ENCODE measurements around the gene MEX3A.
"Not testable (repeated sequence)": the region's sequence is repeated elsewhere in the genome, so short reads cannot be mapped to it uniquely, and the experiment has no call there.

The MEX3A gene

DNA sequence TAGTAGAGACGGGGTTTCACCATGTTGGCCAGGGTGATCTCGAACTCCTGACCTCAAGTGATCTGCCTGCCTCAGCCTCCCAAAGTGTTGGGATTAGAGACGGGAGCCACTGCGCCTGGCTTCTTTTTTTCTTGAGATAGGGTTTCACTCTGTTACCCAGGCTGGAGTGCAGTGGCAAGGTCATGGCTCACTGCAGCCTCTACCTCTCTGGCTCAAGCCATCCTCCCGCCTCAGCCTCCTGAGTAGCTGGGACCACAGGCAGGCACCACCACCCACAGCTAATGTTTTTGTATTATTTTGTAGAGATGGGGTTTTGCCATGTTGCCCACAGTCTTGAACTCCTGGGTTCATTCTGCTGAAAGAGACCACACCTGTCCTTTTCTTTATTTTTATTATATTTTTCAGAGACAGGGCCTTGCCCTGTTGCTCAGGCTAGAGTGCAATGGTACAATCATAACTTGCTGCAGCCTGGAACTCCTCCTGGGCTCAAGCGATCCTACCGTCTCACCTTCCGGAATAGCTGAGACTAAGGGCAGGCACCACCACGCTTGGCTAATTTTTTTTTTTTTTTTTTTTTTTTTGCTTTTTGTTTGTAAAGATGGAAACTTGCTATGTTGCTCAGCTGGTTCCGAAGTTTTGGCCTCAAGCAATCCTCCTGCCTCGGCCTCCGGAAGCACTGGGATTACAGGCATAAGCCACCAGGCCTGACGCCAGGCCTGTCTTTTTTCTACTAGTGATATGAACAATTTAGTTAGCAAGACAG, 35.3 kb upstream of the MEX3A start:
- no peak for DNase-seq

DNA sequence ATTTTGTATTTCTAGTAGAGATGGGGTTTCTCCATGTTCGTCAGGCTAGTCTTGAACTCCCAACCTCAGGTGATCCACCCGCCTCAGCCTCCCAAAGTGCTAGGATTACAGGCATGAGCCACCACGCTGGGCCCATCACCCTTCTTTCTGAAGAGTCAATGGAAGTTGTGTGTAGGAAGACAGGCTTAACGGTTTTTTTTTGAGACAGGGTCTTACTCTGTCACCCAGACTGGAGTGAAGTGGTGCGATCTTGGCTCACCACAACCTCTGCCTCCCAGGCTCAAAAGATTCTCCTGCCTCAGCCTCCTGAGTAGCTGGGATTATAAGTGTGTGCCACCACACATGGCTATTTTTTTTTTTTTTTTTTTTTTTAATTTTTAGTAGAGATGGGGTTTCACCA, 34.5 kb upstream of the MEX3A start:
- not testable (repeated sequence) for DNase-seq

DNA sequence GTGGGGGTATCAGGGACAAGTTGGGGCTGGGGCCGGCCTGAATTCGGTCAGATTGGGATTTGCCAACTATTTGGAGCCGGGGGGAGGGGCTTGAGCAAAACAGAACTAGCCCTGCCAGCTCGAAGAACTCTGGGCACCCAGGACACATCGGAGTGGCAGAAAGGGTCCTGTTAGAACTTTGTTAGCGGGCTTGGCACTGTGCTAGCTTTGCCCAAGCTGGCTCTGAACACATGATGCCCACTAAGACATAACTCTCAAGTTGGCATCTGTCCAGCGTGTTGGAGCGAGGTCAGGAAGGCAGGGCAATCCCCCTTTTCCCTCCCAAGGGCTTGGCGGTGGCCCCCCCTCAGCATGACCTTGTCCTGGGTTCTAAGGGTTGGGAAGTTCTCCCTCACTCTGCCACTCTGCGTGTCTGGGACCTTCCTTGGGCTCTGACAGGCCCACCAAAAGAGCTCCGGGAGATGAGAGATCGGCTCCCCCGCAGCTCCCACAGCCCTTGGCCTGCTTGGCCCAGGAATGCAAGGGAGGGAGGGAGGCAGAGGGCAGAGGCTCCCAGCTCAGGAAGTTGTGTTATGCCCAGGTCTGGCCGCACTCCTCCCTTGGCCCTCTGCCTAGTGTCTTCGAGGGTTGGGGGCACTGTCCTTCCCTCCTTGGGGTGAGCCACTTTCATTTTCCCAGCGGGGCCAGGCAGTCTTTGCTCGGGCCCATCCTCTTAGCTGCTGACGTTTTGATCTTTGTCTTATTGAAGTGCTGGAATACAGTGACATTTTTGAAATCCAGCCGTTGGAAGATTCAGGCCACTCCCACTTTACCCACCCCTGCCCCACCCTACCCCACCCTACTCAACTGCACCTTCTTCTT, 33.5 kb upstream of the MEX3A start:
- DNase-seq, result no peak

DNA sequence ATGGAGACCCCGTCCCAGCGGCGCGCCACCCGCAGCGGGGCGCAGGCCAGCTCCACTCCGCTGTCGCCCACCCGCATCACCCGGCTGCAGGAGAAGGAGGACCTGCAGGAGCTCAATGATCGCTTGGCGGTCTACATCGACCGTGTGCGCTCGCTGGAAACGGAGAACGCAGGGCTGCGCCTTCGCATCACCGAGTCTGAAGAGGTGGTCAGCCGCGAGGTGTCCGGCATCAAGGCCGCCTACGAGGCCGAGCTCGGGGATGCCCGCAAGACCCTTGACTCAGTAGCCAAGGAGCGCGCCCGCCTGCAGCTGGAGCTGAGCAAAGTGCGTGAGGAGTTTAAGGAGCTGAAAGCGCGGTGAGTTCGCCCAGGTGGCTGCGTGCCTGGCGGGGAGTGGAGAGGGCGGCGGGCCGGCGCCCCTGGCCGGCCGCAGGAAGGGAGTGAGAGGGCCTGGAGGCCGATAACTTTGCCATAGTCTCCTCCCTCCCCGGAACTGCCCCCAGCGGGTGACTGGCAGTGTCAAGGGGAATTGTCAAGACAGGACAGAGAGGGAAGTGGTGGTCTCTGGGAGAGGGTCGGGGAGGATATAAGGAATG, 32.8 kb upstream of the MEX3A start:
- no peak for DNase-seq

DNA sequence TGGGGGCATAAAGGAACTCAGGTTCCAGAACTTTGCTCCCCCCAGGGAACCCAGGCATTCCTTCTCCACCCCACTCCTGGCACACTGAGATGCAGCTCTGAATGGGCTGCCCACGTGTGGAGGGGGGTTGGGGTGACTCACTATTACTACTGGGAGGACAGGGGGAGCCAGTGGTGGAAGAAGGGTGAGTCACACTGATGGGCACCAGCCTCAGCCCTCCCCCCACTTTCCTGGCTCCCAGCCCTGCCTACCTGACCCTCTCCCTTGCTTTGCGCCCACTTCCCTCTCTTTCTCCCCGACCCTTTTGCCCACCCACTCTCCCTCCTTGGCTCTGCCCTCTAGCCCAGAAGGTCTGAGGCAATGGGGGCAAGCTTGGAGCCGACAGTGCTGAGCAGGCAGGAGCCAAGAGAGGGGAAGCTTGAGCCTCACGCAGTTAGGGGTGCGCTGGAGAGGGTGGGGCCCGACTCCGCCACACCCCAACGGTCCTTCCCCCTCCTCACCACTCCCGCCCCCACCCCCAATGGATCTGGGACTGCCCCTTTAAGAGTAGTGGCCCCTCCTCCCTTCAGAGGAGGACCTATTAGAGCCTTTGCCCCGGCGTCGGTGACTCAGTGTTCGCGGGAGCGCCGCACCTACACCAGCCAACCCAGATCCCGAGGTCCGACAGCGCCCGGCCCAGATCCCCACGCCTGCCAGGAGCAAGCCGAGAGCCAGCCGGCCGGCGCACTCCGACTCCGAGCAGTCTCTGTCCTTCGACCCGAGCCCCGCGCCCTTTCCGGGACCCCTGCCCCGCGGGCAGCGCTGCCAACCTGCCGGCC, 32.0 kb upstream of the MEX3A start, which contains the start of gene LMNA:
Gene LMNA, plus strand, starts transcription at position 611 of the 818 bp plus-strand sequence. CDS start 208 bp downstream, outside the sequence.
- DNase-seq, result peak in 1 of 2 experiments; percentile 25

DNA sequence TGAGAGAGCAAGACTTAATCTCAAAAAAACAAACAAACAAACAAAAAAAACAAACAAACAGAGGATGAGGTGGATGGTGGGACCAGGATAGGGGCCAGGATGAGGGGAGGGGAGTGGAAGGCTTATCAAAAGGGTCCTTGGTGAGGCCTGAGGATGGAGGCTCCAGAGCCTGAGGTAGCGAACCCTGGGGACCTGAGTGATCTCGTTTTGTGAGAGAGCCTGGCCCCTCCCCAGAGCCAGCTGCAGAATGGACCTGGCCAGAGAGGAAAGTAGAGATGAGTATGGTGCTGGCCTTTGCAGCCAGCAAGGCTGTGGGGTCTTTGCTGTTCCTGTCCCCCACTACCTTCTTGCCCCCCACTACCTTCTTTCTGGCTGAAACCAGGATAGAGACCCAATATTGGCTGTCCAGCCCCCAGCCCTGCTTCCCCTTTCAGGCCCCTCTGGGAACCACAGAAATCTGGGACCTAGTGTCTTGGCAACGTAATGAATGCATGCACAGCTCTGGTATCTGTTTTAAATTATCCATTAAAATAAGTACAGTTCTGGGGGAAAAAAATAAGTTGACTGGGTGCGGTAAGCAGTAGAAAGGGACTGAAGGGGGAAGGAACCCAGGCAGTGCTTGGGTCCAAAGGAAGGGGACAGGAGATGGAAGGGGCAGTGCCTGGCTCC, 31.2 kb upstream of the MEX3A start:
- DNase-seq, result no peak

DNA sequence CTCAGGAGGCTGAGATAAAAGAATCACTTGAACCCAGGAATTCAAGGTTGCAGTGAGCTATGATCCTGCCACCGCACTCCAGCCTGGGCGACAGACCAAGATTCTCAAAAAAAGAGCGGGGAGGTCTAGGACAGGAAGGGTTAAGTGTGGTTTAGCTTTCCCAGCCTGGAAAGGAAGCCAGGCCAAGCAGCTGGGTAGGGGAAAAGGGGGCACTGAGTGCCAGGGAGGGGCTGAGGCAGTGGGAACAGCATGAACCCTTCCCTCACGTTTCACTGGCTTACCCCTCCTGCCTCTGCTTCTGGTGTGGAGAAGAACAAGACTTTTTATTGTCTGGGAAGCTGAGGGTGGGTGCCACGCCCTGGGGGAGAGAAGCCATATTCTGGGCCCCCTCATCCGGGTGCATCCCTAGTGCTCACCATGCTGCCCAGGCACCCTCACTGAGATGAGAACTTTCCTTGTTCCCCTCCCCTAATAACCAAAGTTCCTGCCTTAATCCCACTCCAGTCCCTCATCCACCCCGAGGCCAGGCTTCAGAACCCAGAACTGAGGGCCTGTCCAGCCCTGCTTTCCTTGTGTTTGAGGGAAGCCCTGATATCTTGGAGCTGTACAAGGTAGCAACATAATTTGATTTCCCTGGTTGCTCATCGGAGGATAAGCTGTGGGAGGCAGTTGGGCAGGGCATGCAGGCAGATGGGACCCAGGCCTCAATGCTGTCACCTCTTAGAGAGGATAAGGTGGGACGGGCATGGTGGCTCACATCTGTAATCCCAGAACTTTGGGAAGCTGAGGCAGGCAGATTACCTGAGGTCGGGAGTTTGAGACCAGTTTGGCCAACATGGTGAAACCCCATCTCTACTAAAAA, 30.2 kb upstream of the MEX3A start:
- no peak for DNase-seq

DNA sequence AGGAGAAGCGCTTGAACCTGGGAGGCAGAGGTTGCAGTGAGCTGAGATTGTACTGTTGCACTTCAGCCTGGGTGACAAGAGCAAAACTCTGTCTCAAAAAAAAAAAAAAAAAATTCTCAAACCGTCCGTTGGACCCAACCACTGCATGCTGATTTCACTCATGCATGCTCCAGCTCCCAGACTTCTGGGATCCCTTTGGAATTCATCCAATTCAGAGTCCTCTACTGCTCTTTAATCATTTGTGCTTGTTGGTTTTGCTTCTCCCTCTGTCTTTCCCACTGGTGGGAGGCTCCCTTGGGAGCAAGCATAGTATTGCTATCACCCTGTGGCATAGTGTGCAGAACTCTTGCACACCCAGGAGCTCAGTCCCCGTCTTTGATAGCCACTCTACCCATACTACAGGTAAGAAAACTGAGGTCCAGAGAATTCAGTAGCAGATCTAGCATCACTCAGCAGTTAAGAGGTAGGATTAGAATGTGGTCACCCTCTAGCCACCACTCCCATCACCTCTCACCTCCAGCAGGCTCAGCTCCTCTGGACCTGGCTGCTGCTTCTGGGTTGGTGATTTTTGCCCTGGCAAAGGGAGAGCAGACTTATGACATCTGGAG, 29.2 kb upstream of the MEX3A start:
- no peak for DNase-seq

DNA sequence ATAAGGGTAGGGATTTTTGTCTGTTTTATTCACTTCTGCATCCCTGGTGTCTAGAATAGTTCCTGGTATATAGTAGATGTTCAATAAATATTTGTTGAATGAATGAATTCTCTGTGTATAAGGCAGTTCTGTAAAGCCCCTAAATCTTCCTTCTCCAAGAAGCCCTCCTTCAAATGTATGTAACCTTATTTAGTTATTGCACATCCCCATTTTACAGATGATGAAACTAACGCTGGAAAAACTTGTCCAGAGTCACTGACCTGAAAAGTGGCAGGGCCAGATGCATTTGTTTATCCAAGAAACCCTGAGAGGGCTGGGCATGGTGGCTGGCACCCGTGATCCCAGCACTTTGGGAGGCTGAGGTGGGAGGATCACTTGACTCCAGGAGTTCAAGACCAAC, 28.0 kb upstream of the MEX3A start:
- DNase-seq, result no peak

DNA sequence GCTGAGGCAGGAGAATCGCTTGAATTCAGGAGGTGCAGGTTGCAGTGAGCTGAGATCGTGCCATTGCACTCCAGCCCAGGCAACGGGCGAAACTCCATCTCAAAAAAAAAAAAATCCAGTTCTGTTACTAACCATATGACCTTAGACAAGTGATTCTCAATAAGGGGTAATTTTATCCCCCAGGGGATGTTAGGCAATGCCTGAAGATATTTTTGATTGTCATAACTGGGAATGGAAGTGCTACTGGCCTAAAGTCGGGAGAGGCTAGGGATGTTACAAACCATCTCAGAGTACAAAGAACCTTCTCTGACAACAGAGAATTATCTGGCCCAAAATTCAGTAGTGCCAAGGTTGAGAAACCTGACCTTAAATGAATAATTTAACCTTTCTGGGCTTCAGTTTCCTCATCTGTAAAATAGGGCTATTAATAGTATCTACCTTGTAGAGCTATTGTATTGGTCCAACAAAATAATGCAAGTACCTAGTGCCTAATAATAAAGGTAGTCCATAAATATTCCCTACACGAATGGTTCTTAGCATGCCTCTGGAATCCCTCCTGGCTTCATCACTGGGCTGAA, 26.5 kb upstream of the MEX3A start:
- no peak for DNase-seq

DNA sequence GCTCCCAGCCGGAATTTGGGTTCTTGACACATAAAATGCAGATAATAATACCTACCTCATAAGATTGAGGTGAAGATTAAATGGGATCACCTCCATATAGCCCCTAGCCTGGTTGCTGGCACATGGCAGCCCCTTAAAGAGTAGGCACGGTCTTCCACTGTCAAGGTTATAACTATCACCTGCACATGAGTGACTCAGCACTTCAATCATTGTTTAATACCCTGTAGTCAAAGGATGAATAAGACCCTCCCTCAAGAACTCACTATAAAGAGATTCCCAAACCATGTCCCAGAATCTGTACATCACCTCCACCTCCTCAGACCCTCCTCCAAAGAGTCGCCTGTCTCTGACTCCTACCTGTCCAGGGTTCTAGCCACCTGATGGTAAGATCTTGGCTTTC, 25.8 kb upstream of the MEX3A start:
- no peak for DNase-seq

DNA sequence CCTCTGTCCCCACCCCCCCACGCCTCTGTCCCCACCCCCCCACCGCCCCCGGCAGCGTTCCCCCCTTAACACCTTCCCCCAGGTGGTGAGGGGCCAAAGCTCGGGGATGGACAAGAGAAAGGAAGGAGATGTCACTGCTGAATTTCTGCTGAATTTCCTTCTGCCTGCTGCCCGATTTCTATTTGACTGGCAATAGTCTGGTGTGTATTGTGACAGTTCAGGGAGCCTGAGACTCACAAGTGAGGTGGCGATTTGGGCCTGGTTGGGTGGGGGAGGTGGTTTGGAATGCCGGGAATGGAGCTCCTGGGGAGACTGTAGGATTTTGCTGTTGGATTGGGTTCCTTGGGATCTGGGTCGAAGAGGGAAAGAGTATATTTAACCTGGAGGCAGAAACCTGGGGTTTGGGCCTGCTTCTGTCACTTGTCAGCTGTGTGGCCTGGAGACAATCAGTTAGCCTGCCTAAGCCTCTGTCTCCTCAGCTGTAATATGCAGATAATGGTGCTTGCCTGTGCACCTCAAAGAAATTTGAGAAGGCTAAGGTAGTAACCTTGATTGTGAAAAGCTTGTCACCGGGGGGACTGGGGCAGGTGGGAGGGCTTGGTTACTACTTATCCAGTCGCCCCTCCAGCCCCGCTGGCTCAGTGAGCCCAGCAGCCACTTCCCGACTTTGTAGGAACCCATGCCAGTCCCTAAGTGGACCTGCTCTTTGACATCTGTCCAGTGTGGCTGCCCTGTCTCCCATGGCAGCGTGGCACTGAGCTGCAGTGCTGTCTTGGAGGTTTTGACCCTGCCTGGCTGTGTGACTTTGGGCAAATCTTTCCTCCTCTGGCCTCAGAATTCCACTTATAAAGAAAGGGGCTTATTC, 24.6 kb upstream of the MEX3A start:
- no peak for DNase-seq

DNA sequence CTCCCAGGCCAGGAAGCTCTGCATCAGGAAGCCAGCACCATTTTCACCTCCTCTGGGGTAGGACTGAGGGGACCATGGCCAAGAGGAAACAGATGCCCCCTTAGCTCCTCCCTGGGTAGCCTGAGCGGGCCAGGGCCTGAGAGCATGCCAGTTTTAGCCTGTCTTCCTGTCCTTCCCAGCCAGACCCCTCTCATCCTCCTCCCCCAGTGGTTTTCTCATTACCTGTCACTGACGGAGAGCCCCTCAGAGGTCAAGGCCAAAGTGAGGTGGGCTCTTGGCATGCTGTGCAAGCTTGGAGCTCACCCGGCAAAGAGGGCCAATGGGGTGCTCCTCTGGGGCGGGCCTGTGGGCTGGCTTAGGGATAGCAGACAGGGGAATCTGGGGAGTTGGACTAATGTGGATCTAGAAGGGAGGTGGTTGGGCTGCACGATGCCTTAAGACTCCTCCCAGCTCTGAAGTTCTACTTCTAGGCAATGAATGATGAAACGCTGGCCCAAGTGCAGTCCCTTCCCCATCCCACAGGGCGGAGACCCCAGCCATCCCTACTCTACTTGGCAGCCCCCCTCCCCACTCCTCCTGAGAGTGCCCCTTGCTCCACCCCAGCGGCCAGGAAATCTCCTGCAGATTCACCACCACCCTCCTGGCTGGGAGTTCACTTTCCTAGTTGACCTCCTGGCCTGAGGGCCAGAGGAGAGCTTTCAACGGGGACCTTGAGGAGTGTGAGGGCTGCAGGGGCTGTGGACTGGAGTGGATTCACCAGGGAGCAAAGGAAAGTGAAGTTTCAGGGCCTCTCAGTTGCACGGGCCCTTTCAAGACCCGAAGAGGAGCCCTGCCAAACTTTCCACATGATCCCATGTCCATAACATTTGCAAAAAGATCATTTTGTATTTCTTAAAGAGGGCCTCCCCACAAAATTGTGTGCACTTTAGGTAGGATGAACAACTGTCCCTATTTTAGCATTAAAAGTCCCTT, 22.9 kb upstream of the MEX3A start:
- DNase-seq, result no peak

DNA sequence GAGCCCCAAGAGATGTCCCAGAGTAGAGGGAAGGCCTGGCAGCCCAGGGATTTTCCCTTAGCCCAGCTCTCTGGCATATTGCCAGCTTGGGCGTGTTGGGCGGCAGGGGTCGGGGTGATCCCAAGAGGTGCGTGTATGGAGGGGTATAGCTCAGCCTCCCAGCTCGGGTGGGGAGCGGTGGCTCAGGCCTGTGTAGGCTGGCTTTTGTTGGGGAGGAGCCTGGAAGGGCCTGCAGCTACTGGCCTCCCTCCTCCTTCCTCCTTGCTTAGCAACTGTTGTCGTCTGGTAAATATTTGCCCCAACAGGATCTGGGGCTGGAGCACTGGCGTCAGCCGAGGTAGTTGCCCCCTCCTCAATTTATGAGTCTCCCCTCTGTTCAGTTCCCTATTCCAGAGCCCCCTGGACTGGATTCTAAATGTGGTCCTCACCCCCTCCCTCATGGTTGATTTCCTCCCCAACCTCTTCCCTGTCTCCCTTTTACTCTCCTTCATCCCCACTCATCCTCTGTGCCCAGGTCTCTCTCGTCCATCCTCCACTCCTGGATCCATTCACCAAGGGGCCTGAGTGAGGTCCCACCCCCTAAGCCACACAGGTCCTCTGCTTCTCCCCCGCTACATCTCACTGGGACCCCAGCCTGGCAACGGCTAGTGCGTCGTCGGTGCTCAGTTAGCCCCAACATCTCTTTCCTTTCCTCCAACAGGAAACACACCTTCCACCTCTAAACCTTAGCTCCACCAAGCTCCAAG, 22.0 kb upstream of the MEX3A start:
- DNase-seq, result no peak

DNA sequence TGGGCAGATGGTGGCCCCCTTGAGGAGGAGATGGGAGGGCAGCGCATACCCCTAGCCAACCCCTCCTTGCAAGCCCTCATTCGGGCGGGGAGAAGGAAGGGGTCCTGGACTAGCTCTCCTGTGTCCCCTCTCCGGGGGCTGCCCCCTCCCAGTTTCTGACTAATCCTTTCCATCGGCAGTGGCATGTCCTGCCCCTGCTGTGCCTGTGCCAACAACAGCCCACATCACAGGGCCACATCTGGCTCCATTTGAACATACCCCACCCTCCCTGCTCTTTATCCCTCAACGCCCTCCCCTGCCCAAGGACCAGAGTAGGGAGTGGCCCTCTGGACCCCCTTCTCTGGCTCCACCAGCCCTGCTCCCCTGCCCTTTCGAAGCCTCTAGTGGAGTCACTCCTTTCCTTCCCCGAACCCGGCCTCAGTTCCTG, 21.3 kb upstream of the MEX3A start:
- DNase-seq, result no peak

DNA sequence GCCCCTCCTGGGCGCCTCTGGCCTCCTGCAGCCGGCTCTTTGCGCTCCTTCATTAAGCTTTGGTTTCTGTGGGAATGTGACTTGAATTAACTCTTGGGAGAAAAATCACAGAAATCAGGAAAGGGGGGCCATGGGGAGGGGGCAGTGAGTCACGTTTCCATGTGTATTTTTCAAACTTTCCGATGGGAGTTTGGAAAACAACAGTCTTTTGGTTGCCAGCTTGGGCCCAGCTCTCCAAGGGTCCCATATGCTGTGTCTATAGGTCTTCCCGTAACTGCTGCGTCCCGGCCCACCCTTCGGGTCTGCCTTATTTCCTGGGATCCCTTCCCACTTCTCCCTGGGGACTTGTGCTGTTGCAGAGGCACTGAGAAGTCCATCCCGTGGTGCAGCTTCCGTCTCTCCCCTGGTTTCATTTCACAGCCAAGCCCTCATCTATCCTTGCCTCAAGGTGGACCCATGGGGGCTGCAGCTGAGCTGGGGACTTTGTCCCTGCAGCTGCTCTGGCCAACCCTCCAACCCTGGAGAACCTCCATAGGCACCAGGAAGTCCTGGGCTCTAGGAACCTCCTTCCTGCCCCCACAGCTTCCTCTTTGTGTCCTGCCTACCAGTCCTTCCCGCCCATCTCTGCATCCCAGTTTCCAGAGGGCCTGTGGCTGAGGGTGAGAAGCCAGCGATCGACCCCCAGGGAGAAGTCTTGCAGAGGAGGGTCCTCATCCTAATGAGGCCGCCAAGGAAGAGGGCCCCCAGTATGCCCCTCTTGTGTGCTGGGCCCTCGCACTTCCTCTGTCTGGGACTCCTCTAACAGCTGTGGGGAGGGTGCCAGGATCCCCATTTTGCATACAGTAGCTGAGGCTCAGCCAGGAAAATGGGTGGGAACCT, 20.6 kb upstream of the MEX3A start:
- DNase-seq, result no peak

Measured in AML-193 (cell line).